ENCODE results near the gene MTMR12.
"Not testable (repeated sequence)": the region's sequence is repeated elsewhere in the genome, so short reads cannot be mapped to it uniquely, and the experiment has no call there.

MTMR12 gene

DNA sequence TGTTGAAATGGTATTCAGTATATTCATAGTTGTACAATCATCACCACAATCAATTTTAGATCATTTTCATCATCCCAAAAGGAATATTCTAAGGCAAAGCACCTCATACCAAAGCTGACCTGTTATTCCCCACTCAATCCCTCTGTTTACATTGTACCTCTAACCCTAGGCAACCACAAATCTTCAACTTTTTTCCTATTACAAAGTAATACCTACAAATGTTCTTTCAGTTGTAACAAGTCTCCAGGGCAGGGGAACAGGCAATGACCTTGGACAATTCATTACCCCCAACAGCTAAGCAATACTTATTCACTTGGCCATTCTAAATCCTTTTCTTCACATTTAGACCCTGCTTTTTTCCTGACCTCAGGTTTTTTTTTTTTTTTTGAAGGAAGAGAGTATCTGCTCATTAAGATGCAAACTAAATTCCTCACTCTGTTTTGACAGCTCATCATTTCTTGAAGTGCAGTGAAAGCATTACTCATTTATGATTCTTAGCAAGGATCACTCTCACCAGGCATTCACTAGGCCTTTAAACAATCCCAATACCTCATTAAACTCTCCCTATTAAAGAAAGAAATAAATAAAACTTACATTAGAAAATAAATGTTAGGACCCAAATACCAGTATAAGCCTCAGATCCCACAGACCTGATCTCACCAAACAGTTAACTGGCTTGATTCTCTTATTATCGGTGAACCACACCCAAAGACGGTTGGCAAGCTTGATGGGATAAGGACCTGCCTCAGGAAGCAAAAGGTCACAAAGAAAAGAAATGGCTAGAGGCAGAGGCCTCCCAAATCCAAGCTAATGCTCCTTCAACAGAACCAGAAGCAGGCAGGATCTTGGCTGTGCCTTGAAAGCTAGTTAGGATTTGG lies 15.3 kb downstream of the MTMR12 start:
- no peak for DNase-seq

DNA sequence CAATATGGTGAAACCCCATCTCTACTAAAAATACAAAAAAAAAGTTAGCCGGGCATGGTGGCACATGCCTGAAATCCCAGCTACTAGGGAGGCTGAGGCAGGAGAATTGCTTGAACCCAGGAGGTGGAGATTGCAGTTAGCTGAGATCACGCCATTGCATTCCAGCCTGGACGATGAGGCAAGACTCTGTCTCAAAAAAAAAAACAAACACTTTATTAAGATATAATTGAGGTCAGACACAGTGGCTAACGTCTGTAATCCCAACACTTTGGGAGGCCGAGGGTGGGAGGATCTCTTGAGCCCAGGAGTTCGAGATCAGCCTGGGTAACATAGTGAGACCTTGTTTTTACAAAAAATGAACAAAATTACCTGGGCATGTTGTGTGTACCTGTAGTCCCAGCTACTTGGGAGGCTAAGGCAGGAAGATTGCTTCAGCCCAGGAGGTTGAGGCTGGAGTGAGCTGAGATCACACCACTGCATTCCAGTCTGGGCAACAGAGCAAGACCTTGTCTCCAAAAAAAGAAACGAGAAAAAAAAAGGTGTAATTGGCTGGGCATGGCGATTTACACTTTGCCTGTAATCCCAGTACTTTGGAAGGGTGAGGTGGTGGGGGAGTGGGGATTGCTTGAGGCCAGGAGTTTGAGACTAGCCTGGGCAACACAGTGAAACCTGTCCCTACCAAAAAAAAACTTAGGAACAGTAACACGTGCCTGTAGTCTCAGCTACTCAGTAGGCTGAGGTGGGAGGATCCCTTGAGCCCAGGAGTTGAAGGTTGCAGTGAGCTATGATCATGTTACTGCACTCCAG lies 16.6 kb downstream of the MTMR12 start:
- DNase-seq = not testable (repeated sequence)

DNA sequence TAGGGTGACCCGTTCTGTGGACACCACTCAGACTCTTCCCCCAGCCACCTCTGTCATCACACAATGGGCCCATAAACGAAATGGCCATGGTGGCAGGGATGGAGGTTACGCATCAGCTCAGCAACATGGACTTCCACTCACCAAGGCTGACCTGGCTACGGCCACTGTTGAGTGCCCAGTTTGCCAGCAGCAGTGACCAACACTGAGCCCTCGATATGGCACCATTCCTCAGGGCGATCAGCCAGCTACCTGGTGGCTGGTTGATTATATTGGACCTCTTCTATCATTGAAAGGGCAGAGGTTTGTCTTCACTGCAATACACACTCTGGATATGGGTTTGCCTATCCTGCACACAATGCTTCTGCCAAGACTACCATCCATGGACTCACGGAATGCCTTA lies 21.1 kb downstream of the MTMR12 start:
- DNase-seq = no peak

DNA sequence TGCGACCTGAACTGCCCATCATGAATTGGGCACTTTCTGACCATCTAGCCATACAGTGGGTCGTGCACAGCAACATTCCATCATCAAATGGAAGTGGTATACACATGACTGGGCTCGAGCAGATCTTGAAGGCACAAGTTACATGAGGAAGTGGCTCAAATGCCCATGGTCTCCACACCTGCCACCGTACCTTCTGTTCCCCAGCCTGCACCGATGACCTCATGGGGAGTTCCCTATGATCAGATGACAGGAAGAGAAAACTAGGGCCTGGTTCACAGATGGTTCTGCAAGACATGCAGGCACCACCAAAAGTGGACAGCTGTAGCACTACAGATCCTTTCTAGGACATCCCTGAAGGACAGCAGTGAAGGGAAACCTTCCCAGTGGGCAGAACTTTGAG lies 21.8 kb downstream of the MTMR12 start:
- DNase-seq = no peak

DNA sequence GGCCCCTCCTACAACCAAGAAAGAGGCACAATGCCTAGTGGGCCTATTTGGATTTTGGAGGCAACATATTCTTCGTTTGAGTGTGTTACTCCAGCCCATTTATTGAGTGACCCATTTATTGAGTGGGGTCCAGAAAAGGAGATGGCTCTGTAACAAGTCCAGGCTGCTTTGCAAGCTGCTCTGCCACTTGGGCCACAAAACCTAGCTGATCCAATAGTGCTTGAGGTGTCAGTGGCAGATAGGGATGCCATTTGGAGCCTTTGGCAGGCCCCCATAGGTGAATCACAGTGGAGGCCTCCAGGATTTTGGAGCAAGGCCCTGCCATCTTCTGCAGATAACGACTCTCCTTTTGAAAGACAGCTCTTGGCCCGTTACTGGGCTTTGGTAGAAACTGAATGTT lies 22.2 kb downstream of the MTMR12 start:
- DNase-seq = not testable (repeated sequence)

DNA sequence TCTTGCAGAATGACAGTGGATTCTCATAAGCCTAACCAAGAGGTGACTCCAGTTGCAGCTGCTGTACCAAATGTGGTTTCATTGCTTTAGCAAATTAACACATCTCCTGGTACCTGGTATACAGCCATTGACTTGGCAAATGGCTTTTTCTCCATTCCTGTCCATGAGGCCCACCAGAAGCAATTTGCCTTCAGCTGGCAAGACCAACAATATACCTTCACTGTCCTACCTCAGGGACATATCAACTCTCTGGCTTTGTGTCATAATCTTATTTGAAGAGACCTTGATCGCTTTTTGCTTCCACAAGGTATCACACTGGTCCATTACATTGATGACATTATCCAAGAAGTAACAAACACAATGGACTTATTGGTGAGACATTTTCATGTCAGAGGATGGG lies 22.8 kb downstream of the MTMR12 start:
- DNase-seq = not testable (repeated sequence)

DNA sequence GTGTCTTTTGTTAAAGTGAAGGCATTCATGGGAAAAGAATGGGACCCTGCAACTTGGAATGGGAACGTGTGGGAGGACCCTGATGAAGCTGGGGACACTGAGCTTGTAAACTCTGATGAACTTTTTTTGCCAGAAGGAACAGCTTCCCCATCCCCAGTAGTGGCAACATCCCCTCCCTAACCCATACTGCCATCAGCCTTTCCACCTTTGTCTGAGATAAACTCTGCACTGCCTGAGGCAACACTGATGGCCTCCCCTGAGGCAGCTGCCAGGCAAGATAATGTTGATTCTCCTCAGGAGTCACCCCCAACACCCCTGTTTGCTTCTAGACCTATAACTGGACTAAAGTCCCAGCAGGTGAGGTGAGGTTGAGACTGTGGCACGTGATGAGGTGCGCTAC lies 24.6 kb downstream of the MTMR12 start:
- not testable (repeated sequence) for DNase-seq

DNA sequence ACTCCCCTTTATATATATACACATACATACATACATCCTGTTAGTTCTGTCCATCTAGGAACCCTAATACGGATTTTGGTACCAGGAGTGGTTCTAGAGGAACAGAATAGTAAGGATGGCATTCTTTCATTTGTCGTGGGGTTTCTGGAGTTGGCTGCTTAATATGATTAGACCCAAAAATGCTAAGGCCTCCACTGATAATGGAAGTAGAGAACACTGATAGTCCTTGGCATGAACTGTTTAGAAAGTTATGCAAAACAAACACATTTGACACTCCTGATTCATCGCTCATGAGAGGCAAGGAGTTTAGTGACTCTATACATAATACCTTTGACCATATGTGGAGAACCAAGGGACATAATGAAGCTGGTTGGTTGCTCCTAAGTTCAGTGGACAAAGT lies 25.2 kb downstream of the MTMR12 start:
- DNase-seq = not testable (repeated sequence)

DNA sequence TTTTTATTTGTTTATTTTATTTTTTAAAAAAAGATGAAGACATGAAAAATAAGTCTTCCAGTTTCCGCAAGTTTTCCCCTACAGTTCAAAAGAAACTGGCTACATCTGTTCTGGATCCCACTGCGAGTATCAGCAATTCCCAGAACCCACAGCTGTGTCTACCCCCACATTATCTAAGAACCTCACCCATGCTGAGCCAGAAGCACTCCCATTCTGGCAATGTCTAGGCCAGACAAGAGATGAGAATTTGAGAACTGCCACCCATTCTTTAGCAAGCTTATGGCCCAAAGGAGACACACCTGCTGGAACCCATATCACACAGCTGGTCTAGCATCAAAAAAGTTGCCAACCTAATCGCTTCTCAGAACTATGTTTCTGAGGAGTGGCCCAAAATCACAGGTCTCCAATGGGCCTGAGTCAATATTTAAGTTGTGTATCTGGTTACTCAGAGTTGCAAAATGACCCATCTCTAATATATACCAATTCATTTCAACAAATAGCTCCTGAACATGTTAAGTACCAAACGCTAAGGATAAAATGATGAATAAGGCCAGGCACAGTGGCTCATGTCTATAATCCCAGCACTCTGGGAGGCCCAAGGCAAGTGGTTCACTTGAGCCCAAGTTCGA lies 27.1 kb downstream of the MTMR12 start:
- no peak for DNase-seq

DNA sequence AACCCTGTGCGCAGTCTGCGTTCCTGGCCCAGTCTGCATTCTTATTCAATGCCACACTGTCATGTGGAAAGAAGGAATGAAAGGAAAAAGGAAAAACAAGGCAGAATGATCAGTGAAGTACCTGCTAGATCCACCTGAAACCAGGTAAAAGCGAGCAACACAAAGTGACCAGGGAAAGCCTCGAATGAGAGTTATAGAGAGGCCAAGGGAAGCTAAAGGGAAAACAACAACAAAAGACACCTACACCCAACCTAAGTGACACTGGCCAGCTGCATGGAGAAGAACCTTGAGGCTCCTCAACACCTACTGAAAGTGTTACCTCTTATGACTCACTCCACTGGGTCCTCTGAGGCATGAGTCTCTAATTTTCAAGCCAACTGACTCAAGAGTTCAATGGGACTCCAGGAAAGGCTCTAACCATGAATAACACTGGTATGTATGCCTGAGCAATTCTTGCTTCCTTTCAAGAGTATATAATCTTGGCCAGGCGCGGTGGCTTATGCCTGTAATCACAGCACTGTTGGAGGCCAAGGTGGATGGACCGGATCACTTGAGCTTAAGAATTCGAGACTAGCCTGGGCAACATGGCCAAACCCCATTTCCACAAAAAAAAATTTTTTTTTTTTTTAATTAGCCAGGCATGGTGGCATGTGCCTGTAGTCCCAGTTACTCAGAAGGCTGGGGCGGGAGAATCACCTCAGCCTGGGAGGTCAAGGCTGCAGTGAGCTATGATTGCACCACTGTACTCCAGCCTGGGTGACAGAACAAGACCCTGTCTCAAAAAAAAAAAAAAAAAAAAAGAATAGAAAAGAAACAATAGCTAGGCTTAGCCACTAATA lies 29.0 kb downstream of the MTMR12 start:
- peak; percentile 39 for DNase-seq

DNA sequence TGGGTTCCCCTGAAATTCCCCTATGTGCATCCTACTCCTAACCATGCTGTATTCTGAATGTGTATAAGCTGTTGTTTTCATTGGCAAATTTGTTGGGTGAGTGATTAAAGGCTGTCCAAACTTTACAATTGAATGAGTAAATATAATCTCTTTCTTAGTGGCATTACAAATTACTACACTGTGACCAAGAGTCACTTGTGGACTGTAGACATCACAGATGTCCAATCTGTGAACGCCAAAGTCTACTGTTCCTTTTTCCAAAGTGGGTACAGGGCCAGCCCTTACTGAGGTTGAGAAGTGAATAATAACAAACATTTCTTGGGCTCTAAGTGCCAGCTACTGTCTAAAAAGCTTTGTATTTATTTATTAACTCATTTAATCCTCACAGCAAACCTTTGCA lies 29.7 kb downstream of the MTMR12 start:
- DNase-seq = no peak

DNA sequence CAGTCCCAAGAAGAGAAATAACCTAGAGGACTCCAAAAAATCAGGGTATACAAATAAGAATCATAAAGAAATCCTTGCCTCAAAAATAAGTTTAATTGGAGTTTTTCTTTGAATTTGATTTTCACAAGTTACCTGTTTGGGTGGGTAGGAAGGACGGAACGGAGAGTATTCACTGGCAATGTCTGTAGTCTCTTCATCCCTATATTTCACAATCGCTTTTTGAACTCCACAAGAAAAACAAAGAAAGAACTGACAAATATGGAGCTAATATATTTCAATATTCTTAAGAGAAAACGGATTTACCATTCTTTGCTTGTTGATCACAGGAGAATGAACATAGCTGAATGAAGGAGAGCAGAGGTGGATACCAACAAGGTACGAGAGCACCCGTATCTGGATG lies 30.1 kb downstream of the MTMR12 start:
- DNase-seq = no peak

DNA sequence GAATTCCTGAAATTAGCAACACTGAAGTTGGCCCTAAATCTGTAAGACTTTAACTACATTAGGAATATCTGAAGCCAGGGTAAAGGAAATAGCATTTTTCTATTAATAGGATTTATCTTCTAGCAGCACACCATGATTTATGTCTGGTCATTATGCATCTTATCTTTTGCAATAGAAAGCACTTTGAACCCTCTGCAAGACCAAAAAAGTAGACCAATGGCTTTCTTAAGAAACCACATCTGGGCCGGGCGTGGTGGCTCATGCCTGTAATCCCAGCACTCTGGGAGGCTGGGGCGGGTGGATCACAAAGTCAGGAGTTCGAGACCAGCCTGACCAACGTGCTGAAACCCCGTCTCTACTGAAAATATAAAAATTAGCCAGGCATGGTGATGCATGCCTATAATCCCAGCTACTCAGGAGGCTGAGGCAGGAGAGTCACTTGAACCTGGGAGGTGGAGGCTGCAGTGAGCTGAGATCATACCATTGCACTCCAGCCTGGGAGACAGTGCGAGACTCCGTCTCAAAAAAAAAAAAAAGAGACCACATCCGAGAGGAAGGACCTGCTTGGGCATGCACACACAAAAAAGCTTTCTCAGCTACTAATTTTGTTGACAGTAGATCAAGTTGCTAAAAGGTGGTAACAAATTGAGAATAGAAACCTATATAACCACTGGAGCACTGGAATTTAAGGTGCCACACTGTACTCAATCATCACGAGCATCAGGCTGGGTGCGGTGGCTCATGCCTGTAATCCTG lies 31.2 kb downstream of the MTMR12 start:
- DNase-seq = not testable (repeated sequence)

DNA sequence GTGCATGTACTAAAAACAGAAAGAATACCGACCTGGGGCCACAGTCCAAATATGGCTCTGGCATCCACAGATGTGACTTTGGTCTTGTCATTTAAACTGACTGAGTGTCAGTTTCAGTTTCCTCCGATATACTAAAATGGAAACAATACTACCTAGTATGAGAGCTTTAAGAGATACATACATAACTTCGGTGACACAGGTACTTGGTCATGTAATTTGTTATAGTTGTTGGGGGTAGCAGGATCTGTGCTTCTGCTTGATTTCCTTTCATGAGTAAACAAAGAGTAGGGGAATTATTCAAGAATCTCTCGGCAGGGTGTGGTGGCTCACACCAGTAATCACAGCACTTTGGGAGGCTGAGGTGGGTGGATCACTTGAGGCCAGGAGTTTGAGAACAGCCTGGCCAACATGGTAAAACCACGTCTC lies 32.1 kb downstream of the MTMR12 start:
- DNase-seq = peak; percentile 42

DNA sequence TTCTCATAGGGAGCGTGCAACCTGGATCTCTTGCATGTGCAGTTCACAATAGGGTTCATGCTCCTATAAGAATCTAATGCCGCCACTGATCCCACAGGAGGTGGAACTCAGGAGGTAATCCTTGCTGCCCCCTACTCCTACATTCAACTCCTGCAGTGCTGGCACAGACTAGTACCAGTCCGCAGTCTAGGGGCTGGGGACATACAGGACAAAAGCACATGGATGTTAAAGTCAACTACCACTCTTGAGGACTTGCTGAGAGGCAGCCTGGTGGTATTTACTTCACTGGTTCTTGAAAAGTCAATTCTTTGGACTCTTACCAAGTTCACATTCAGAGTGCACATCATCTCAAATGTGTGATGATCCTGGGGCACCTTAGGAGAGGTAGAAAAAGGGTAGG lies 33.0 kb downstream of the MTMR12 start:
- no peak for DNase-seq

DNA sequence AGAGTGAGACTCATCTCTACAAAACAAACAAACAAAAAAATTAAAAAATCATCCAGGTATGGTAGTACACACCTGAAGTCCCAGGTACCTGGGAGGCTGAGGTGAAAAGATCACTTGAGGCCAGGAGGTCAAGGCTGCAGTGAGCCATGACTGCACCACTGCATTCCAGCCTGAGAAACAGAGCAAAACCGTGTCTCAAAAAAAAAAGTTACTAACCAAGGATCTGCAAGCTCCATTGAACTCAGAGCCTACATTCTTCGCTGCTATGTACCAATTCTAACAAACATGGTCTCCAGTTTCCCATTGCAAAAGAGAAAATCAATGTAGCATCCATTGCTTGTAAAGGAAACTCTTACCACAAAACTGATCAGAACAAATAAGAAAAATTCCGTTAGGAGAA lies 33.5 kb downstream of the MTMR12 start:
- no peak for DNase-seq

DNA sequence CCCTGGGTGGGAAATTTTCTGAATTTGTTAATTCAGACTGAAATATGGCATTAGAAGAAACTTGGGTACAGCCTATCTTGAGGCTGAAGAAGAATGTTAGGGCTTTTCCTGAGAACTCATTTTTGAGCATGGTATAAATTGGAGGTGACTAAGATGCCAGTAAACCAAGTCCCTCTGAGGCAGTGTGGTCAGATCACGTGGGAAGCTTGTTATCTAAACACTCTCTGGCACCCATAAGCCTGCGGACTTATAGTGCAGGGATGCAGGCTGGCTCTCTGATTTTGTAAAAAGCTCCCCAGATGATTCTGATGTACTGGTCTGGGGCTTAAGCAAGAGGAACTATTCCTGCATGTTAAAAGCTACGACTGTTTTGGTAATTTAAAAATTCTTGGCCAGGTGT lies 34.3 kb downstream of the MTMR12 start:
- peak; percentile 19 for DNase-seq

DNA sequence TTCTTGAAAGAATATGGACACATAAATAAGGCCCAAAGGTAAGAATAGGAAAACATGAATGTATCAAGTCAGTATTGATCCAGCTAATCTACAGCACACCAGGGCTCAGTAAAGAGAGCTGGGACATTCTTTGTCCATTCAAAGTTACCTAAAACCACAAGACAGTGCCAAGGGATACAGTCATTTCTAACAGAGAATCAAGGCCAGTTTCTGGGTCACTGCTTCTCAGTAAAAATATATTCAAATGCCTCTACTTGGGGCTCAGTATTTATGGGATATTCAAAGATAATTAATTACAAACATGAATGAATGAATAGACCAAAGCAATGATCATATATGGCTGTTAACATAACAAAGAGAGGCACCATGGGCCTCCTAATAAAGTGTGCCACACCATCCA lies 34.9 kb downstream of the MTMR12 start:
- no peak for DNase-seq

DNA sequence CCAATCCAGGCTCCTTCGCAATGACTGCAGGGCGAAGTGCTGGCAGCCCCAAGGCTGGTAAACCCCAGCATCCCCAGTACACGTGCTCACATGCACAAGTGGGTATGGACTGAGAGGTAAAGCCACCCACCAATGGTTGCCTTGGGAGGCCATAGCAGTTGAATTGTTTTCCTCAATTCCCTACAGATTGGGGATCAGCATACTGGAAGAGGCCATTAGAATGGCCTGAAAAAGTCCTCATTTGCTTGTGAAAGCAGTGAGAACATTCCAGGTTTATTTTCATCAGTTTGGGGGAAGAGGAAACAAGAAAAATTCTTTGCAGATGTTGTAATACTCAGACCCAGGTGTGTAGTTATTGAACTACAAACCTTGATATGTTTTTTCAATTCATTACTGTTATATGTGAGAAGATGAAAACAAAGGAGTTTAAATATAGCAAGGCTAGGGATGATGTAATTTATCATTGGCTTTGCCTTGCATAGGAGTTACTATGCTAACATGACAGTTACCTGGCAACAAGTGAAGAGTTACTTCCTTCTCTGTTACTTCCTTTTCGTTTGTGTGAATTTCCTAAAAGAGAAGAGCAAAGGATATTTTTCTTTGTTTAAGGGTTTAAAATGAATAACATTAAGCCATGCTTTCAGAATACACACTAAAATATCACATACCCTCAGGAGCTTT lies 36.4 kb downstream of the MTMR12 start:
- no peak for DNase-seq

DNA sequence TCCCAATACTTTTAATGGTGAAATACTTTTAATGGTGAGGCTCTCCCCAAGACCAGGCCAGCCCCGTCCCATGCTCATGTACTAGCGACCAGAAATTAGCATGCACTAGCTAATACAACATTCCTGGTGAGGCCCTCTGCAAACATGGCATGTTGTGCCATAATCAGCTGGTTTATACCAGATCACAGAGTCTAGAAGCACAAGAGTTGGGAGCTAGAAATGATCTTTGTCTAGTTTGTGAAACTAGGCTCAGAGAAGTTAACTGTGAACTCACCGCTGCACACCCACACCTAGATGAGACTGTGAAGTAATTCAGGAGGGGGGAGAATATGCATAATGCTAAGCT lies 37.4 kb downstream of the MTMR12 start:
- DNase-seq = no peak
